Loucy (cell line): Measurements from ENCODE around the gene DMGDH.

Experiments used
- H2AFZ ChIP-seq: fragments of 200-600 bp; sonication (generic); 2 replicates; pipeline ENCODE4 v1.6.0; 2016; ENCODE audit warnings: antibody characterized with exemption, mild to moderate bottlenecking, low read length, moderate library complexity
- H3F3A ChIP-seq: fragments of 200-600 bp; 2 replicates; pipeline ENCODE4 v1.6.0; 2016; ENCODE audit warnings: antibody characterized with exemption, low read depth, mild to moderate bottlenecking
- H3K27me3 ChIP-seq: fragments of 200-600 bp; sonication (generic); 2 replicates; pipeline ENCODE4 v1.6.1; 2014; ENCODE audit warnings: low read length, mild to moderate bottlenecking; ENCODE audit not compliant: insufficient read depth, poor library complexity, severe bottlenecking
- H3K36me3 ChIP-seq: fragments of 200-600 bp; sonication (generic); 2 replicates; pipeline ENCODE4 v1.6.1; 2016; ENCODE audit warnings: low read length; ENCODE audit not compliant: insufficient read depth
- H3K4me1 ChIP-seq: fragments of 200-600 bp; sonication (generic); 2 replicates; pipeline ENCODE4 v1.5.1; 2014; ENCODE audit warnings: low read length, mild to moderate bottlenecking; ENCODE audit not compliant: insufficient read depth, poor library complexity, severe bottlenecking
- H3K4me2 ChIP-seq: fragments of 200-600 bp; sonication (generic); 2 replicates; pipeline ENCODE4 v1.6.0; 2014; ENCODE audit warnings: antibody characterized with exemption, low read length, low read depth, mild to moderate bottlenecking; ENCODE audit not compliant: poor library complexity, severe bottlenecking
- H3K4me3 ChIP-seq: fragments of 200-600 bp; sonication (generic); 2 replicates; pipeline ENCODE4 v1.5.1; 2014; ENCODE audit warnings: low read length, mild to moderate bottlenecking, mixed read lengths; ENCODE audit not compliant: poor library complexity, severe bottlenecking
- H3K79me2 ChIP-seq: fragments of 200-600 bp; sonication (generic); 2 replicates; pipeline ENCODE4 v1.6.1; 2014; ENCODE audit warnings: low read length; ENCODE audit not compliant: insufficient read depth
- H3K9ac ChIP-seq: fragments of 200-600 bp; sonication (generic); 2 replicates; pipeline ENCODE4 v1.6.0; 2014; ENCODE audit warnings: mild to moderate bottlenecking, low read depth, low read length, moderate library complexity; ENCODE audit not compliant: poor library complexity, severe bottlenecking
- H3K9me2 ChIP-seq: fragments of 200-600 bp; sonication (generic); replicated peaks from 2 replicates; pipeline ENCODE4 v1.6.1; 2016; ENCODE audit warnings: low read depth, low read length, mixed read lengths
- H3K9me3 ChIP-seq: fragments of 200-600 bp; sonication (generic); 2 replicates; pipeline ENCODE4 v1.6.1; 2014; ENCODE audit warnings: mild to moderate bottlenecking, antibody characterized with exemption, low read length, low read depth; ENCODE audit not compliant: insufficient read depth
- H4K20me1 ChIP-seq: fragments of 200-600 bp; sonication (generic); 2 replicates; pipeline ENCODE4 v1.6.0; 2014; ENCODE audit warnings: antibody characterized with exemption, low read length, mild to moderate bottlenecking; ENCODE audit not compliant: insufficient read depth, poor library complexity, severe bottlenecking
- CTCF ChIP-seq: fragments of 200-600 bp; sonication (generic); conservative IDR thresholded peaks from 2 replicates; pipeline ENCODE4 v1.5.1; 2014; ENCODE audit warnings: mild to moderate bottlenecking, antibody characterized with exemption, low read length
- EZH2phosphoT487 ChIP-seq: fragments of 200-600 bp; IDR thresholded peaks from 2 replicates; pipeline ENCODE4 v1.6.1; 2018; ENCODE audit warnings: antibody characterized with exemption, mild to moderate bottlenecking, moderate library complexity, borderline replicate concordance

The DMGDH gene

GRCh38 chr5:79030663-79031484 lies 38.6 kb downstream of the DMGDH start:
- no peak overlapping the region for H2AFZ ChIP-seq
- H3K9me3 ChIP-seq, result no peaks in the 10 kb centered on the region
- no peaks in the 10 kb centered on the region for H3F3A ChIP-seq
- H3K4me1 ChIP-seq, result no peaks in the 10 kb centered on the region
- TF ChIP-seq EZH2phosphoT487 (no peak), CTCF (no peak)
- H3K4me2 ChIP-seq, result no peak overlapping the region
- H4K20me1 ChIP-seq, result no peaks in the 10 kb centered on the region
- H3K36me3 ChIP-seq, result no peaks in the 10 kb centered on the region
- H3K4me3 ChIP-seq, result no peak overlapping the region
- no peaks in the 10 kb centered on the region for H3K9me2 ChIP-seq
- no peak overlapping the region for H3K9ac ChIP-seq
- H3K79me2 ChIP-seq, result no peaks in the 10 kb centered on the region
- no peaks in the 10 kb centered on the region for H3K27me3 ChIP-seq

GRCh38 chr5:79025054-79025472 lies 44.4 kb downstream of the DMGDH start:
- Histone ChIP-seq H3K4me2 (peak overlapping the region; percentile 44), H3K9ac (no peak overlapping the region), H4K20me1 (no peaks in the 10 kb centered on the region), H3K79me2 (no peaks in the 10 kb centered on the region), H3K4me1 (peaks cover 13% of the 10 kb centered on the region), H3K36me3 (no peaks in the 10 kb centered on the region), H3F3A (no peaks in the 10 kb centered on the region), H3K4me3 (no peak overlapping the region), H3K27me3 (no peaks in the 10 kb centered on the region), H3K9me2 (no peaks in the 10 kb centered on the region), H2AFZ (peak overlapping the region; percentile 85), H3K9me3 (no peaks in the 10 kb centered on the region)
- TF ChIP-seq EZH2phosphoT487, result no peak
- peak; percentile 99 for TF ChIP-seq CTCF

- Histone ChIP-seq H3K4me1 (peaks cover 13% of the 10 kb centered on the region), H3K9me2 (no peaks in the 10 kb centered on the region), H3K4me2 (no peak overlapping the region), H3K9ac (no peak overlapping the region), H3K79me2 (no peaks in the 10 kb centered on the region), H4K20me1 (no peaks in the 10 kb centered on the region), H3K9me3 (no peaks in the 10 kb centered on the region), H3K36me3 (no peaks in the 10 kb centered on the region), H3K27me3 (no peaks in the 10 kb centered on the region), H2AFZ (no peak overlapping the region), H3F3A (no peaks in the 10 kb centered on the region), H3K4me3 (no peak overlapping the region)
- no peak for TF ChIP-seq EZH2phosphoT487
- TF ChIP-seq CTCF, result no peak
Measured at GRCh38 chr5:79023947-79024346, 45.5 kb downstream of the DMGDH start.
